ENCODE data around the gene ZMYND11. TPM values are rescaled to one million over a fixed set of nuclear protein-coding genes. Genes with fewer than 3 reads are reported as not detected.

ZMYND11 gene
- total and polyA plus RNA-seq, 2 of the 13 experiments (the other 11 are each of a cell fraction or from before 2014, with no cell fraction given), result 17.5 to 38.7 TPM

DNA sequence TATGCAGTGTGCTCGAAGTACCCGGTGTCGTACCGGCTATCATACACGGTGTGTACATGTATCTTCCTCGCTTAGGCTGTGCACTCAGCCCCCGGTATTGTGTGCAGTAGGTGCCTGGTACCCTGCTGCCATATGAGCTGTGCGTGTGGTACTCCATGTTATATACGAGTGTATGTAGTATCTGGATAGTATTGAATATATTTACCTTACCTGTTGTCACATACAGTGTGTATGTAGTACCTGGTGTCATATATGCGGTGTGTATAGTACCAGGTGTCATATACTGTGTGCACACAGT is 1.2 kb downstream of the ZMYND11 start:
- POLR2A ChIA-PET, result interaction anchor here (0.9 to 1.0 kb wide), 3 partner anchors 11 to 18 kb away, joined by 3 to 4 read pairs (median 4); no protein-coding TSS in a partner anchor
- TF ChIP-seq CBX5 (CRISPR knock-in tag; IDR thresholded peaks at IDR 0.05; ENCODE audit: borderline replicate concordance) (0 out of 2 replicates have a peak, but pooled peaks have one; percentile 4), ZNF12 (CRISPR knock-in tag; IDR thresholded peaks at IDR 0.05) (0 out of 2 replicates have a peak, but pooled peaks have one; percentile 0), ZBTB20 (CRISPR knock-in tag; IDR thresholded peaks at IDR 0.05; ENCODE audit: borderline replicate concordance, low read depth) (0 out of 2 replicates have a peak, but pooled peaks have one; percentile 20), KMT2B (CRISPR knock-in tag; IDR thresholded peaks at IDR 0.05) (0 out of 2 replicates have a peak, but pooled peaks have one; percentile 1)
- TF ChIP-seq, protein P1, sequence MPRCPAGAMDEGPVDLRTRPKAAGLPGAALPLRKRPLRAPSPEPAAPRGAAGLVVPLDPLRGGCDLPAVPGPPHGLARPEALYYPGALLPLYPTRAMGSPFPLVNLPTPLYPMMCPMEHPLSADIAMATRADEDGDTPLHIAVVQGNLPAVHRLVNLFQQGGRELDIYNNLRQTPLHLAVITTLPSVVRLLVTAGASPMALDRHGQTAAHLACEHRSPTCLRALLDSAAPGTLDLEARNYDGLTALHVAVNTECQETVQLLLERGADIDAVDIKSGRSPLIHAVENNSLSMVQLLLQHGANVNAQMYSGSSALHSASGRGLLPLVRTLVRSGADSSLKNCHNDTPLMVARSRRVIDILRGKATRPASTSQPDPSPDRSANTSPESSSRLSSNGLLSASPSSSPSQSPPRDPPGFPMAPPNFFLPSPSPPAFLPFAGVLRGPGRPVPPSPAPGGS (CRISPR knock-in tag; IDR thresholded peaks at IDR 0.05), result no peak
- TF ChIP-seq, protein P2, sequence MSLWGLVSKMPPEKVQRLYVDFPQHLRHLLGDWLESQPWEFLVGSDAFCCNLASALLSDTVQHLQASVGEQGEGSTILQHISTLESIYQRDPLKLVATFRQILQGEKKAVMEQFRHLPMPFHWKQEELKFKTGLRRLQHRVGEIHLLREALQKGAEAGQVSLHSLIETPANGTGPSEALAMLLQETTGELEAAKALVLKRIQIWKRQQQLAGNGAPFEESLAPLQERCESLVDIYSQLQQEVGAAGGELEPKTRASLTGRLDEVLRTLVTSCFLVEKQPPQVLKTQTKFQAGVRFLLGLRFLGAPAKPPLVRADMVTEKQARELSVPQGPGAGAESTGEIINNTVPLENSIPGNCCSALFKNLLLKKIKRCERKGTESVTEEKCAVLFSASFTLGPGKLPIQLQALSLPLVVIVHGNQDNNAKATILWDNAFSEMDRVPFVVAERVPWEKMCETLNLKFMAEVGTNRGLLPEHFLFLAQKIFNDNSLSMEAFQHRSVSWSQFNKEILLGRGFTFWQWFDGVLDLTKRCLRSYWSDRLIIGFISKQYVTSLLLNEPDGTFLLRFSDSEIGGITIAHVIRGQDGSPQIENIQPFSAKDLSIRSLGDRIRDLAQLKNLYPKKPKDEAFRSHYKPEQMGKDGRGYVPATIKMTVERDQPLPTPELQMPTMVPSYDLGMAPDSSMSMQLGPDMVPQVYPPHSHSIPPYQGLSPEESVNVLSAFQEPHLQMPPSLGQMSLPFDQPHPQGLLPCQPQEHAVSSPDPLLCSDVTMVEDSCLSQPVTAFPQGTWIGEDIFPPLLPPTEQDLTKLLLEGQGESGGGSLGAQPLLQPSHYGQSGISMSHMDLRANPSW (CRISPR knock-in tag; IDR thresholded peaks at IDR 0.05; ENCODE audit: borderline replicate concordance), result no peak
- TF ChIP-seq, protein P3, sequence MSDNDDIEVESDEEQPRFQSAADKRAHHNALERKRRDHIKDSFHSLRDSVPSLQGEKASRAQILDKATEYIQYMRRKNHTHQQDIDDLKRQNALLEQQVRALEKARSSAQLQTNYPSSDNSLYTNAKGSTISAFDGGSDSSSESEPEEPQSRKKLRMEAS (IDR thresholded peaks at IDR 0.05), result 0 out of 2 replicates have a peak, but pooled peaks have one; percentile 1

More for the DNA sequence above, 1.2 kb downstream of the ZMYND11 start:
- Histone ChIP-seq H3K27ac (ENCODE audit: extremely low read length, insufficient read depth, low read length) (peak overlapping the region; percentile 86), H2AFZ (ENCODE audit: low read length) (no peak overlapping the region), H3K9ac (ENCODE audit: insufficient read depth, low read depth, low read length) (peak overlapping the region; percentile 97), H3K36me3 (replicated peaks in 1 of 2; ENCODE audit: control insufficient read depth in 1 of 2, insufficient read depth in 2 of 2, low read length in 2 of 2) (no peaks in the 10 kb centered on the region), H3K4me1 (ENCODE audit: insufficient read depth, low read length) (peaks cover 59% of the 10 kb centered on the region), H4K20me1 (ENCODE audit: insufficient read depth, low read length) (peaks cover 7% of the 10 kb centered on the region; the same call in 1 of the 2 replicates), H3K4me3 (replicated peaks in 1 of 3; ENCODE audit: insufficient read depth in 1 of 3, low read depth in 2 of 3, low read length in 3 of 3) (peak overlapping the region; percentile 58 to 78 (median 67)), H3K27me3 (ENCODE audit: control insufficient read depth in 1 of 2, insufficient read depth in 2 of 2, low read length in 2 of 2) (no peaks in the 10 kb centered on the region), H3K79me2 (ENCODE audit: insufficient read depth, low read length) (peaks cover 60% of the 10 kb centered on the region), H3K4me2 (ENCODE audit: low read depth, low read length) (peak overlapping the region; percentile 94), H3K9me3 (ENCODE audit: low read length) (no peaks in the 10 kb centered on the region)
- FAIRE-seq, result no peak
- CTCF ChIA-PET (ENCODE audit: low intra/inter-chr PET ratio, low total read pairs), result no interaction called here
- DNase-seq (ENCODE audit: low spot score), result no peak
- no TSS peak for BruUV-seq (replicated peaks)
- peak; percentile 60 for ATAC-seq
- 26% methylated on average over 10 of the region's 10 CpGs for WGBS (ENCODE audit: low lambda C conversion rate)
- intact Hi-C loops (cut with micrococcal nuclease; ENCODE audit: unreplicated experiment), result no loop called here
- in situ Hi-C loops (cut with HindIII; ENCODE audit: extremely low pct_ligation_motif_present, low pct_unique_long_range_greater_than_20kb), result no loop called here

Data from HepG2 (cell line).